Measurements from ENCODE around the gene CCDC121.
"Not testable (repeated sequence)": the region's sequence is repeated elsewhere in the genome, so short reads cannot be mapped to it uniquely, and the experiment has no call there.

Gene CCDC121

GRCh38 chr2:27638709-27639108, 9.9 kb upstream of the CCDC121 start:
- no peak for DNase-seq
- intact Hi-C loops (cut with DNase I), result no loop called here

GRCh38 chr2:27638037-27638637, 9.3 kb upstream of the CCDC121 start:
- intact Hi-C loops (cut with DNase I), result no loop called here
- DNase-seq, result no peak

GRCh38 chr2:27636766-27637165, 8.0 kb upstream of the CCDC121 start:
- intact Hi-C loops (cut with DNase I), result no loop called here
- no peak for DNase-seq

GRCh38 chr2:27634291-27634690, 5.5 kb upstream of the CCDC121 start:
- DNase-seq, result no peak
- intact Hi-C loops (cut with DNase I), result no loop called here

- DNase-seq; intact Hi-C loops (cut with DNase I): not testable (repeated sequence)
Measured at GRCh38 chr2:27630257-27630656, 1.4 kb upstream of the CCDC121 start.

- DNase-seq, result peak in 15 of 42 donors; percentile 4 to 46 (median 17)
- intact Hi-C loops (cut with DNase I), result loop anchor here (5.0 kb wide), 1 partner anchor 46 kb away; the partner anchor contains the start of gene ZNF512
Measured at GRCh38 chr2:27627963-27628766, 647 bp downstream of the CCDC121 start.

- intact Hi-C loops (cut with DNase I), result loop anchor here (5.0 kb wide), 1 partner anchor 45 kb away; the partner anchor contains the start of gene ZNF512
- DNase-seq, result peak in 1 of 42 donors; percentile 4
Measured at GRCh38 chr2:27626921-27627320, 1.9 kb downstream of the CCDC121 start.

GRCh38 chr2:27626323-27626722, 2.5 kb downstream of the CCDC121 start:
- not testable (repeated sequence) for DNase-seq
- intact Hi-C loops (cut with DNase I), result loop anchor here (5.0 kb wide), 1 partner anchor 44 kb away; the partner anchor contains the start of gene ZNF512

- DNase-seq, result no peak
- intact Hi-C loops (cut with DNase I), result loop anchor here (5.0 kb wide), 1 partner anchor 43 kb away; the partner anchor contains the start of gene ZNF512
Measured at GRCh38 chr2:27624943-27625342, 3.9 kb downstream of the CCDC121 start.

GRCh38 chr2:27622921-27623384, 5.9 kb downstream of the CCDC121 start:
- no peak for DNase-seq

GRCh38 chr2:27621524-27621923, 7.3 kb downstream of the CCDC121 start:
- intact Hi-C loops (cut with DNase I), result no loop called here

More at GRCh38 chr2:27622921-27623384, 5.9 kb downstream of the CCDC121 start:
- intact Hi-C loops (cut with DNase I), result no loop called here

GRCh38 chr2:27615316-27615715, 13.5 kb downstream of the CCDC121 start:
- no peak for DNase-seq
- intact Hi-C loops (cut with DNase I), result no loop called here

More at GRCh38 chr2:27621524-27621923, 7.3 kb downstream of the CCDC121 start:
- DNase-seq, result no peak

GRCh38 chr2:27613985-27614384, 14.8 kb downstream of the CCDC121 start:
- intact Hi-C loops (cut with DNase I), result no loop called here
- DNase-seq, result no peak

- intact Hi-C loops (cut with DNase I), result no loop called here
- no peak for DNase-seq
Measured at GRCh38 chr2:27606611-27607010, 22.2 kb downstream of the CCDC121 start.

GRCh38 chr2:27596627-27597026, 32.2 kb downstream of the CCDC121 start:
- no peak for DNase-seq
- intact Hi-C loops (cut with DNase I), result no loop called here

- DNase-seq; intact Hi-C loops (cut with DNase I): not testable (repeated sequence)
Measured at GRCh38 chr2:27595412-27595811, 33.4 kb downstream of the CCDC121 start.

GRCh38 chr2:27594020-27594703, 34.6 kb downstream of the CCDC121 start:
- DNase-seq; intact Hi-C loops (cut with DNase I): not testable (repeated sequence)

- intact Hi-C loops (cut with DNase I), result no loop called here
- no peak for DNase-seq
Measured at GRCh38 chr2:27593240-27593639, 35.6 kb downstream of the CCDC121 start.

GRCh38 chr2:27591745-27592144, 37.1 kb downstream of the CCDC121 start:
- intact Hi-C loops (cut with DNase I), result no loop called here
- no peak for DNase-seq

- intact Hi-C loops (cut with DNase I), result no loop called here
- no peak for DNase-seq
Measured at GRCh38 chr2:27588308-27588707, 40.5 kb downstream of the CCDC121 start.
